ENCODE data around the gene CDK14. TPM values are rescaled to one million over a fixed set of nuclear protein-coding genes. Genes with fewer than 3 reads are reported as not detected.
"Not testable (repeated sequence)": the region's sequence is repeated elsewhere in the genome, so short reads cannot be mapped to it uniquely, and the experiment has no call there.

CDK14 gene
- total RNA-seq, 1 experiment from 2014 or later, result 14.1 TPM

GRCh38 chr7:90751595-90751994, 155.5 kb downstream of the CDK14 start:
- DNase-seq (ENCODE audit: low read depth), result no peak

- DNase-seq (ENCODE audit: low read depth), result no peak
Observed at GRCh38 chr7:90752051-90752450, 155.9 kb downstream of the CDK14 start.

GRCh38 chr7:90755041-90755440, 158.9 kb downstream of the CDK14 start:
- DNase-seq (ENCODE audit: low read depth), result no peak

GRCh38 chr7:90756366-90756765, 160.2 kb downstream of the CDK14 start:
- DNase-seq (ENCODE audit: low read depth), result no peak

- DNase-seq (ENCODE audit: low read depth), result not testable (repeated sequence)
Observed at GRCh38 chr7:90757565-90757950, 161.4 kb downstream of the CDK14 start.

- no peak for DNase-seq (ENCODE audit: low read depth)
Observed at GRCh38 chr7:90758933-90759562, 162.9 kb downstream of the CDK14 start.

- no peak for DNase-seq (ENCODE audit: low read depth)
Observed at GRCh38 chr7:90759710-90760109, 163.6 kb downstream of the CDK14 start.

GRCh38 chr7:90760892-90761291, 164.8 kb downstream of the CDK14 start:
- no peak for DNase-seq (ENCODE audit: low read depth)

- DNase-seq (ENCODE audit: low read depth), result no peak
Observed at GRCh38 chr7:90761584-90761983, 165.5 kb downstream of the CDK14 start.

GRCh38 chr7:90763108-90763507, 167.0 kb downstream of the CDK14 start:
- no peak for DNase-seq (ENCODE audit: low read depth)

GRCh38 chr7:90764848-90765570, 168.9 kb downstream of the CDK14 start:
- DNase-seq (ENCODE audit: low read depth), result no peak

- peak; percentile 12 for DNase-seq (ENCODE audit: low read depth)
Observed at GRCh38 chr7:90766814-90767564, 170.9 kb downstream of the CDK14 start.

- no peak for DNase-seq (ENCODE audit: low read depth)
Observed at GRCh38 chr7:90768301-90768700, 172.2 kb downstream of the CDK14 start.

- no peak for DNase-seq (ENCODE audit: low read depth)
Observed at GRCh38 chr7:90769036-90769435, 172.9 kb downstream of the CDK14 start.

GRCh38 chr7:90769566-90769965, 173.4 kb downstream of the CDK14 start:
- DNase-seq (ENCODE audit: low read depth), result not testable (repeated sequence)

GRCh38 chr7:90771281-90771680, 175.2 kb downstream of the CDK14 start:
- DNase-seq (ENCODE audit: low read depth), result no peak

GRCh38 chr7:90772410-90772809, 176.3 kb downstream of the CDK14 start:
- no peak for DNase-seq (ENCODE audit: low read depth)

- no peak for DNase-seq (ENCODE audit: low read depth)
Observed at GRCh38 chr7:90773269-90773668, 177.1 kb downstream of the CDK14 start.

- DNase-seq (ENCODE audit: low read depth), result no peak
Observed at GRCh38 chr7:90774706-90775105, 178.6 kb downstream of the CDK14 start.

GRCh38 chr7:90775383-90775965, 179.4 kb downstream of the CDK14 start:
- DNase-seq (ENCODE audit: low read depth), result no peak

GRCh38 chr7:90777041-90777440, 180.9 kb downstream of the CDK14 start:
- DNase-seq (ENCODE audit: low read depth), result no peak

GRCh38 chr7:90777465-90777864, 181.3 kb downstream of the CDK14 start:
- DNase-seq (ENCODE audit: low read depth), result no peak
